MM.1S (cell line): ENCODE results near the gene THTPA.

Experiments used
- EZH2 ChIP-seq: fragments of 300-600 bp; sonication (generic); optimal IDR thresholded peaks from 2 replicates; pipeline ENCODE3; 2017; ENCODE audit warnings: low read depth, mild to moderate bottlenecking, antibody characterized with exemption, low read length, mixed read lengths
- TF ChIP-seq, protein P1 (sequence below): fragments of 300-600 bp; sonication (generic); IDR thresholded peaks from 2 replicates; pipeline ENCODE4 v1.5.1; 2016; ENCODE audit warnings: antibody characterized with exemption, low read length, mixed read lengths

DNA sequence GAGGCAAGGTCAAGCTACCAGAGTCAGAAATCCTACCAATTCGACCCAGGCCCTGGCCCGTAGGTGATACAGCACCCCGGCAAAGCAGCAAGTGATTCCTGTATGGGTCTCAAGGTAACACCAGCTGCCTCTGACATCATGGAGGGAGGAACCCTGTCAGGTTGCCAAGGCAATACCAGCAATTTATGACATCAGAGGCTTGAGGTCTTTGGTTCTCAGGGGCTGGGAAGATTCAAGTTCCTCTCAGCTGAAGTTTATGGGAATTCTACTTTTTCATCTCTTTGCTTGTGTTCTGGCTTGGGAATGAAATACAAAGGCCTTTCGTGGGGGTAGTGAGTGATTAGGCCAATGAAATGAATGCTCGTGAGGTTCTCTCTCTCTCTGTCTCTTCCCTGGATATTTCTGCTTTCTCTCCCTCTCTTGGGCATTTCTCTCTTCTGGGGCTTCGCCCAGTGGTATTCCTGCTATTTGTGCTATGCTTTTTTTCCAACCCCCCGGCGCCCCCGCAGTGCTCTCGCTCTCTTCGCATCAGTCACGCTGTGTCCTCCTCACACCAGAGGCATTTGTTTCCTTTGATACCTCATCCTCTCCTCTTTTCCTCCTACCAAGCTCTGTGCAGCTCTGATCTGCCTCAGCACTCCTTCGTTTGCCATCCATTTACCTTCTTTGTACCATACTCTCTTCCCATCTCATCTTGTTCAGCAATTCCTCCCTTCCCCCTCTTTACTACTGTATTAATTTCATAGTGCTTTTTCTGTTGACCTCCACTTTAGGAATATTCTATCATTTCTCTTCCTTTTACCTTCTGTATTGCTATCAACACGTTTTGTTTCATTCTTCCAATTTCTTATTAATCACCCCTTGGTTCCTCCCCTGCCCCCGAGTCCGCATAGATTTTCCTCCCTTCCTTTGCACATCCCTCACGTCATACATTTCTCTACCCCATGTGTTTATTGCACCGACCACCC lies 7.4 kb upstream of the THTPA start:
- TF ChIP-seq, protein P1, sequence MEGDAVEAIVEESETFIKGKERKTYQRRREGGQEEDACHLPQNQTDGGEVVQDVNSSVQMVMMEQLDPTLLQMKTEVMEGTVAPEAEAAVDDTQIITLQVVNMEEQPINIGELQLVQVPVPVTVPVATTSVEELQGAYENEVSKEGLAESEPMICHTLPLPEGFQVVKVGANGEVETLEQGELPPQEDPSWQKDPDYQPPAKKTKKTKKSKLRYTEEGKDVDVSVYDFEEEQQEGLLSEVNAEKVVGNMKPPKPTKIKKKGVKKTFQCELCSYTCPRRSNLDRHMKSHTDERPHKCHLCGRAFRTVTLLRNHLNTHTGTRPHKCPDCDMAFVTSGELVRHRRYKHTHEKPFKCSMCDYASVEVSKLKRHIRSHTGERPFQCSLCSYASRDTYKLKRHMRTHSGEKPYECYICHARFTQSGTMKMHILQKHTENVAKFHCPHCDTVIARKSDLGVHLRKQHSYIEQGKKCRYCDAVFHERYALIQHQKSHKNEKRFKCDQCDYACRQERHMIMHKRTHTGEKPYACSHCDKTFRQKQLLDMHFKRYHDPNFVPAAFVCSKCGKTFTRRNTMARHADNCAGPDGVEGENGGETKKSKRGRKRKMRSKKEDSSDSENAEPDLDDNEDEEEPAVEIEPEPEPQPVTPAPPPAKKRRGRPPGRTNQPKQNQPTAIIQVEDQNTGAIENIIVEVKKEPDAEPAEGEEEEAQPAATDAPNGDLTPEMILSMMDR: no peak
- TF ChIP-seq EZH2: no peak
